Fibroblast of peridontal ligament (primary cell): ENCODE measurements around the gene GUCA2A.

Experiments used
- DNase-seq: peaks from one replicate; pipeline ENCODE4 v3.0.0-alpha.2; 2010; ENCODE audit errors: extremely low read depth

The GUCA2A gene

GRCh38 chr1:42130061-42130660 lies 34.4 kb downstream of the GUCA2A start:
- no peak for DNase-seq

- DNase-seq, result no peak
Observed at GRCh38 chr1:42128964-42129363, 35.6 kb downstream of the GUCA2A start.

GRCh38 chr1:42128499-42128898 lies 36.0 kb downstream of the GUCA2A start:
- DNase-seq, result no peak

- no peak for DNase-seq
Observed at GRCh38 chr1:42127767-42128166, 36.8 kb downstream of the GUCA2A start.

GRCh38 chr1:42125552-42125951 lies 39.0 kb downstream of the GUCA2A start:
- DNase-seq, result no peak

GRCh38 chr1:42122408-42122807 lies 42.1 kb downstream of the GUCA2A start:
- no peak for DNase-seq

- no peak for DNase-seq
Observed at GRCh38 chr1:42118125-42118524, 46.4 kb downstream of the GUCA2A start.

GRCh38 chr1:42117214-42117613 lies 47.3 kb downstream of the GUCA2A start:
- no peak for DNase-seq

- DNase-seq, result no peak
Observed at GRCh38 chr1:42114229-42114628, 50.3 kb downstream of the GUCA2A start.
